HG02759 (cell line): ENCODE data around the gene TENT4A.
A peak's percentile ranks its signal among the peaks of the same experiment; 100 is the strongest.

Experiments used
- ATAC-seq: cut with Tn5 transposase; IDR thresholded peaks from one replicate; pipeline ENCODE4 v1.9.1; 2021; ENCODE audit warnings: mild to moderate bottlenecking, moderate library complexity; ENCODE audit not compliant: unreplicated experiment

TENT4A gene

DNA sequence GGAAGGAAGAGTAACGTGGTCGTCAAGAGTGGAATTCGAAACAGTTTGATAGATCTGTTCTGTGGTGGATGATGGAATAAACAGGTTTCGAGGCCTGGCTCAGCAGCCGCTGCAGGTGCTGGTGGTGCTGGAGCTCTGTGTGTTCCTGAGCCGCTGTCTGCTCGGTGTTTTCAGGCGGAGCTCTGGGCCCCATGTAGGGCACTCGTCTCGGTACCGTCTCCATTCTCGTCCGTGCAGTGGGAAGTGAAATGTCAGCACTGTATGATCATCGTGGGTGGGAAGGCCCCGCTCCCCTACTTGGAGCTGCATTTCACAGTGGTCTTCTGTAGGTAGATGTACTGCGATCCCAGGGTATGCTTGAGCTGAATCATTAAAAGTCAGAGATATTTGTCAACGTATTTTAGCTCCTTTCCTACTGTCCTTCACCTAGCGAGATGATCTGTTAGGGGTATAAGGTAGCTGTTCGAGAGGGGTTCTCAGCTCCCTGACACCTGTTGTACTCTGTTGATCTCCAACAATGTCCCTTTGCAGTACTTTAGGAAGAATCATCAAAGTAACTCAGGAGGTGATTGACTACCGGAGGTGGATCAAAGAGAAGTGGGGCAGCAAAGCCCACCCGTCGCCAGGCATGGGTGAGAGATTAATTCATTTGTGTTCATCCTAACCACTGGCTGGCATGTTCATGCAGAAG lies 35.9 kb downstream of the TENT4A start:
- no peak for ATAC-seq

GRCh38 chr5:6750142-6750840 lies 37.1 kb downstream of the TENT4A start:
- ATAC-seq: no peak

DNA sequence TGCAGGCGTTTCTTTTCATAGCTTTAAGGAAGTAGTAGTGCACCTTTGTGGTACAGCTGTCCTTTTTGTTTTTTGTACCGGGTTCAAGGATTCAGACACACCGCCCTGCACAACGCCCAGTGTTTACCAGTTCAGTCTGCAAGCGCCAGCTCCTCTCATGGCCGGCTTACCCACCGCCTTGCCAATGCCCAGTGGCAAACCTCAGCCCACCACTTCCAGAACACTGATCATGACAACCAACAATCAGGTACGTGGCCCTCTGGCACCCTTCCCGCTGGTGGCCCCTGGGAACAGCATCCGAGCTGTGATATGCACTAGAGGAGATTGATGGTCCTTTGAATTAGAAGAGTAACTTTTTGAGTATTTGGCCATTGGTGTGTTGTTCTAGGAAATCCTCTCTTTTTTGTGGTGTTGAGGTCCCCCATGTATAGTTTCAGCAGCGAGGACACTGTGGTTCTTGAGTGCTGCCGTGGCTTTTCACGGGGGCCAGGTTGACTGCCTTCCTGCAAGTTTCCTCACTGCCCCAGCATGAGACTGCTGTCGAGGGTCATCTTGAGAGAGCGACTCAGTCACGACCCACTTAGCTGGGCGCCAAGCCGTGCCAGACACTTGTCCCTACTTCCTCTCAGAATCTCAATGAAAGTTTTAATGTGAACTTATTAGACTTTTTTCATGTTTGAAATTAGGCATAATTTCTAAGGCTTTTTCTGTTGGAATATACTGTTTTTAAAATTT lies 37.9 kb downstream of the TENT4A start:
- no peak for ATAC-seq

- no peak for ATAC-seq
These were observed 39.0 kb downstream of the TENT4A start for GRCh38 chr5:6752236-6752635.

DNA sequence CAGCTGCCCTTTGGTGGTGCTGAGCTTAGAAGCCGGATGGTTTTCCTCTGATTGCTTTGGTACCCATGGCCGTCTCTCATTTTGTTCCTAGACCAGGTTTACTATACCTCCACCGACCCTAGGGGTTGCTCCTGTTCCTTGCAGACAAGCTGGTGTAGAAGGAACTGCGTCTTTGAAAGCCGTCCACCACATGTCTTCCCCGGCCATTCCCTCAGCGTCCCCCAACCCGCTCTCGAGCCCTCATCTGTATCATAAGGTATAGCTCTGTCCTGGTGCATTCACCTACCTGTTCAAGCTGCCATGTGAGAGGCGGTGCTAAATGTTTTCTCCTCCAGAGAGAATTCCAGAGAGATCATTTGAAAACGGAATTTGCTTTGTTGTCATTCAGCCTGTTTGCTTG lies 39.5 kb downstream of the TENT4A start:
- no peak for ATAC-seq

- ATAC-seq: no peak
These were observed 40.6 kb downstream of the TENT4A start for GRCh38 chr5:6753851-6754250.

GRCh38 chr5:6754766-6755165 lies 41.5 kb downstream of the TENT4A start:
- no peak for ATAC-seq

- ATAC-seq: no peak
These were observed 42.3 kb downstream of the TENT4A start for GRCh38 chr5:6755519-6755918.

GRCh38 chr5:6755941-6756340 lies 42.7 kb downstream of the TENT4A start:
- no peak for ATAC-seq

DNA sequence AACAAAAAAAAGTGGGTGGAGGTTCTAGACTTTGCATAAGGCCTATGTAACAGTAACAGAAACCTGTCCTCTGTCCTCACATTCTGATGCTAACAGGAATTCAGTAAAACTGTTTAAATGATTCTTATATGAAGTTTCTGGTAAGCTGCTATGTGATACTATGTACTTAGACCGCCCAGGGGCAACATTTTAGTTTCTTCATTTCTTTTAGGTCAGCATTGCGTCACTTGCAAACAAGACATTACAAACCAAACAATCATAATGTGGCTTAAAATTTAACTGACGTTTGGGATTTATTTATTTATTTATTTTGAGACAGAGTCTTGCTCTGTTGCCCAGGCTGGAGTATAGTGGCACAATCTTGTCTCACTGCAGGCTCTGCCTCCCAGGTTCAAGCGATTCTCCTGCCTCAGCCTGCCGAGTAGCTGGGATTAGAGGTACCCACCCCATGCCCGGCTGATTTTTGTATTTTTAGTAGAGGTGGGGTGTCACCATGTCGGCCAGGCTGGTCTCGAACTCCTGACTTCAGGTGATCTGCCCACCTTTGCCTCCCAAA lies 44.3 kb downstream of the TENT4A start:
- no peak for ATAC-seq

GRCh38 chr5:6758236-6758635 lies 45.0 kb downstream of the TENT4A start:
- ATAC-seq: no peak

DNA sequence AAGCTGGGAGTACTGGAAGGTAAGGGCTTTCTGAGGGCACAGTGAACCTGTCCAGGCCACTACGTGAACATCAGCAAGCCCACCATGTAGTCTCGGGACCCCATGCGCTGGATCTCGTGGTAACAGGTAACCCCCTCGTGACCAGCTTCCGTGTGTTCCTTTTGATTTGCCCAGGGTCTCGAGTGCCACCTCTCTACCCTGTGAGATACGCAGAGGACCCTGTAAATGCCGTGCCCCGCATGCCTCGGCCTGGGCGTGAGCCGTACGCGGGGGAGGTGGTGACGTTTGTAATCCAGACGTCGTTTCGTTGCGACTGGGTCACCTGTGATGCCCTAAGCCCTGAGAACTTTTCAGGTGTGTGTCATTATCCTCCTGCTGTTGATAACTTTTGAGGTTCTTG lies 45.5 kb downstream of the TENT4A start:
- no peak for ATAC-seq

DNA sequence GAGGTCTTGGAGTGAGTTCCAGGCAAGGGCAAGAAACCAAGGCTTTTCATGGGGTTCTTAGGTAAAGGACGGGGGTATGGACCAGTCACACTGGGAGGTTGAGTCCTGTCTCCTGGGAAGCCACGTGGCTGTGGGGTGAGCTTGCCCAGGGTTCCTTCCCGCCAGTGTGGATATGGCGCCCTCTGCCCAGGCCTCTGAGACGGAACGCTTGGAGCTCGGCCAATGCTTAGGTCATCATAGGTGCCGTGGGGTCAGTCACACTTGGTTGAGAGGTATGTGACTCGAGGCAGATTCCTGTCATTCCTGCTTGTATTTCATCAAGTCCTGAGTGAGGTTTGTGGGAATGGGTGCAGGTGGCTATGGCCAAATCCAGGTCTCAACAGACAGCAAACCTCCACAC lies 46.2 kb downstream of the TENT4A start:
- no peak for ATAC-seq

GRCh38 chr5:6759983-6760382 lies 46.8 kb downstream of the TENT4A start:
- no peak for ATAC-seq

DNA sequence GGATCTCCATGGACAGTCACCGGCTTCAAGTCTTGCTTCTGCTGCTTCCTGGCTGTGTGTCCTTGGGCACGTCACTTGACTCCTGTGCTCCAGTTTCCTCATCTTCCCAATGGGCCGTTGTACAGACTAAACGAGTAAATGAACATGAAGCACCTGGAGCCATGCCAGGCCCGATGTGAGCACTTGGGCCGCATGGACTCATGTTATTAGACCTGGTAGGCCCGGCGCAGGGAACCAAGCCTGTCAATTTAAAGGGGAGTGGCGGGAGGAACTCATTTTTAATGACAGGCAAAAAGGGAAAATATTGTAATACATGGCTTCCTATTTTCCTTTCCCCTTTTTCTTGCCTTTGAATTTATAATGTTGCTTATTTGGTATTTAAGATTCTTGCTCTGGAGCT lies 47.5 kb downstream of the TENT4A start:
- no peak for ATAC-seq

DNA sequence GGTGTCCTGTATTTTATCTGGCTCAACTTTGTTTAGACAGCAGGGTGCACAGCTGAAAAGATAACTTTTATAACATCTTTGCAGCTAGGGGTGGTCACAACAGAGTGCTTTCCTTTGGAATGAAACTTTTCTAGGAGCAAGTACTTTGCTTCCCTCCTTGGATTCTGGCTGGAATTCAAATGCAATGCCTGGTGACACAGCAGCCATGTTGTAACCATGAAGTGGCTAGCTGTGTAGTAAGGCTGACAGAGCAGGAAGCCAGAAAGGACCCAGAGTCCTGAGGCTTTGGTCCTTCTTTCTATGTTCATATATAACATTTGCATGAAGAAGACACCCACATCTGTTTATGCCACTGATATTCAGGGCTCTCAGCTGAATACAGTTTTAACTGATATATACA lies 48.1 kb downstream of the TENT4A start:
- ATAC-seq: no peak

DNA sequence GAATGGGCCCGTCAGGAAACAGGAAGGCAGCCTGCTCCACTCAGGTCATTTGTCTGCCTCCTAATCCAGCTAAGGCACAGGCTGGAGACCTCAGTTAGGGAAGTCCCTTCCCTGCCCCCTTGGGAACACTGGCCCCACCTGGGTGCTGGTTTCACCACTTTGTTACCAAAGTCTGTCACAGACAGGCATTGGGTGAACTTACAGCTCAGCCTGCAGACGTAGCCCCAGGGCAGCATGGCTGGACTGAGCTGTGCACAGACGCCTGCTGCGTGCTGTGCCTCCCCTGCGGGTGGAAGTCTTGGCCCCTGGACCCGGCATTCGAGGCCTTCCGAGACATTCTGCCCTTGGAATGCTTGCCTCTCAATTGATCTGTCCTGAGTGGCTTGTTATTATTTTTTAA lies 48.9 kb downstream of the TENT4A start:
- ATAC-seq: no peak

GRCh38 chr5:6762697-6763096 lies 49.5 kb downstream of the TENT4A start:
- no peak for ATAC-seq

DNA sequence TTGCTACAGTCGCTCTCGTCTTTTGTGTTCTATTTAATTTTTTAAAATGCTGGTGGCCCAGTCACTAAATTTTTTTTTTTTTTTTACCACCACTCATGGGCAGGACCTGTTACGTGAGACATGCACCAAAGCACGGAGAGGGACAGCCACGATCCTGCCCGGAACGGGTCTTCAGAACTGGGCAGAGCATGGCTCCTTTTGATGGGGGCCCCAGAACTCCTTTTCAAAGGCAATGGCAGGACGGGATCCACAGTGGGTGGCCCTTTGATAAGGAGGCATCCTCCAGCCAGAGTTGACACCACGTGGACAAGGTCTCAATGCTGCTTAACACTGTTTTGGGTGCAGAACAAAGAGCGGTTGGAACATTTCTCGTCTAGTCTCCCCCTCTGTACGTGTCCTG lies 50.0 kb downstream of the TENT4A start:
- ATAC-seq: no peak

DNA sequence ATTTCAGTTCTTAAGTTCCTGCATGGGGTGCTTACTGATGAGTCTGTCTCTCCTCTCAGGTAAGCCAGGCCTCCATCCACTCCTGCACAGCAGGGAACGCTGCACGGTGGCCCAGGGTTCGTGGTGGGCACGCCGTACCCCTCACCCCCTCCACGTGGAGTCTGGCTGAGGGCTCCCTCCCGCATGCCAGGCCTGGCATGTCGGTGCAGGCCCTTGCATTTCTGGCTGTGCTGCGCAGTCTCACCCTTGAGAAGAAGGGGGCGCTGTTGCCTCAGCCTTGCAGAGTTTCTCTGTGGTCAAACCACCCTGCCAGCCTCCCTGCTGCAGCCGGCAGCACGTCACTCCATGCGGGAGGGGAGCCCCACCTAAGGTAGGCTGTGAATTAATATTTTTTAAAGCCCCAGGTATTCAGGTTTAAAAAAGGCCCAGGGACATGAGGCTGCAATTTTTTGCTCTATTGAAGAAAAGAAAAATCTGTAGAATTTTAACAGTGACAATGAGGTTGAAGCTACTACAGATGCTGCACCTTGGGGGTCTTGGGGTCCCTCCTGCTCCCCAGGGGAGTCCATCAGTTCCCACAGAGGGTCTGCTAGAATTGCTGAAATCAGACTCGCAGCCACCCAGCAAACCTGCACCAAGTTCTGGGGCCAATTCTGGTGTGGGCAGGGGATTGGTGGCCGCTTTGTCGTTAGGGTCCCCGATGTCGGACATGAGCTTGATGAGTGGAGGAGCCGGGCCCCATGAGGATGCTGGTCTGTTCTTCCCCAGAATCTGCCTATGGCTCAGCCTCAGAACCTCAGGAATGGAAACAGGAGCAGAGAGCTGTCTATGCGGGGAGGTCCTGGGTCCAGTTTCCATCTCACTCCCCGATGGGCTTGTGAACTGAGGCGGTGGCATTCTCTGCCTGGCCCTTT lies 52.6 kb downstream of the TENT4A start:
- ATAC-seq: peak; percentile 87

- peak; percentile 54 for ATAC-seq
These were observed 53.4 kb downstream of the TENT4A start for GRCh38 chr5:6766604-6767093.
